ENCODE measurements around the gene CBLB.
"Not testable (repeated sequence)": the region's sequence is repeated elsewhere in the genome, so short reads cannot be mapped to it uniquely, and the experiment has no call there.

Gene CBLB

GRCh38 chr3:105821433-105821832 lies 47.4 kb downstream of the CBLB start:
- no peak for DNase-seq (ENCODE audit: low read depth, low spot score)

GRCh38 chr3:105816833-105817232 lies 52.0 kb downstream of the CBLB start:
- no peak for DNase-seq (ENCODE audit: low read depth, low spot score)

GRCh38 chr3:105815331-105815730 lies 53.5 kb downstream of the CBLB start:
- DNase-seq (ENCODE audit: low read depth, low spot score): not testable (repeated sequence)

GRCh38 chr3:105813710-105814109 lies 55.1 kb downstream of the CBLB start:
- no peak for DNase-seq (ENCODE audit: low read depth, low spot score)

GRCh38 chr3:105812194-105812586 lies 56.6 kb downstream of the CBLB start:
- no peak for DNase-seq (ENCODE audit: low read depth, low spot score)

GRCh38 chr3:105811518-105812193 lies 57.2 kb downstream of the CBLB start:
- DNase-seq (ENCODE audit: low read depth, low spot score): no peak

GRCh38 chr3:105809208-105809888 lies 59.5 kb downstream of the CBLB start:
- no peak for DNase-seq (ENCODE audit: low read depth, low spot score)

GRCh38 chr3:105807701-105808100 lies 61.1 kb downstream of the CBLB start:
- DNase-seq (ENCODE audit: low read depth, low spot score): no peak

- DNase-seq (ENCODE audit: low read depth, low spot score): no peak
Observed at GRCh38 chr3:105807146-105807545, 61.7 kb downstream of the CBLB start.

- DNase-seq (ENCODE audit: low read depth, low spot score): no peak
Observed at GRCh38 chr3:105806359-105806758, 62.5 kb downstream of the CBLB start.

GRCh38 chr3:105805404-105805803 lies 63.4 kb downstream of the CBLB start:
- no peak for DNase-seq (ENCODE audit: low read depth, low spot score)

GRCh38 chr3:105802118-105802706 lies 66.6 kb downstream of the CBLB start:
- no peak for DNase-seq (ENCODE audit: low read depth, low spot score)

GRCh38 chr3:105801397-105801796 lies 67.4 kb downstream of the CBLB start:
- DNase-seq (ENCODE audit: low read depth, low spot score): no peak

GRCh38 chr3:105800320-105800719 lies 68.5 kb downstream of the CBLB start:
- DNase-seq (ENCODE audit: low read depth, low spot score): no peak

GRCh38 chr3:105799286-105799685 lies 69.5 kb downstream of the CBLB start:
- DNase-seq (ENCODE audit: low read depth, low spot score): no peak

- no peak for DNase-seq (ENCODE audit: low read depth, low spot score)
Observed at GRCh38 chr3:105798381-105798934, 70.4 kb downstream of the CBLB start.

GRCh38 chr3:105793040-105793439 lies 75.8 kb downstream of the CBLB start:
- DNase-seq (ENCODE audit: low read depth, low spot score): no peak

GRCh38 chr3:105791919-105792786 lies 76.7 kb downstream of the CBLB start:
- DNase-seq (ENCODE audit: low read depth, low spot score): no peak

- no peak for DNase-seq (ENCODE audit: low read depth, low spot score)
Observed at GRCh38 chr3:105791131-105791530, 77.7 kb downstream of the CBLB start.

GRCh38 chr3:105790534-105790933 lies 78.3 kb downstream of the CBLB start:
- DNase-seq (ENCODE audit: low read depth, low spot score): no peak

GRCh38 chr3:105788593-105788992 lies 80.2 kb downstream of the CBLB start:
- DNase-seq (ENCODE audit: low read depth, low spot score): no peak

GRCh38 chr3:105787453-105787852 lies 81.4 kb downstream of the CBLB start:
- no peak for DNase-seq (ENCODE audit: low read depth, low spot score)

All from activated naive CD8-positive, alpha-beta T cell treated with anti-CD3 and anti-CD28 coated beads, Interleukin-2, amount 50 U/mL, for 16 hours (primary cell).